ACC112 (cell line): Measurements from ENCODE around the gene TMEM120B.
"Not testable (repeated sequence)": the region's sequence is repeated elsewhere in the genome, so short reads cannot be mapped to it uniquely, and the experiment has no call there.

ENCODE experiments used
- H2AFZ ChIP-seq: fragments of 200-600 bp; sonication (generic); one replicate; pipeline ENCODE4 v1.6.0; 2017; ENCODE audit warnings: antibody characterized with exemption, low read length; ENCODE audit not compliant: unreplicated experiment
- H3K27ac ChIP-seq: fragments of 200-600 bp; sonication (generic); 2 replicates; pipeline ENCODE4 v1.5.1; 2014; ENCODE audit warnings: low read depth, mild to moderate bottlenecking, antibody characterized with exemption, low read length, moderate library complexity
- H3K27me3 ChIP-seq: fragments of 200-600 bp; sonication (generic); 2 replicates; pipeline ENCODE4 v1.6.1; 2014; ENCODE audit warnings: mild to moderate bottlenecking, antibody characterized with exemption, low read length, moderate library complexity, mixed read lengths; ENCODE audit not compliant: insufficient read depth
- H3K36me3 ChIP-seq: fragments of 200-600 bp; sonication (generic); 2 replicates; pipeline ENCODE4 v1.6.1; 2016; ENCODE audit warnings: mild to moderate bottlenecking, antibody characterized with exemption, low read length, moderate library complexity, mixed read lengths; ENCODE audit not compliant: insufficient read depth
- H3K4me1 ChIP-seq: fragments of 200-600 bp; sonication (generic); one replicate; pipeline ENCODE4 v1.6.1; 2016; ENCODE audit warnings: low read length, mixed read lengths; ENCODE audit not compliant: insufficient read depth, unreplicated experiment, control insufficient read depth
- H3K4me3 ChIP-seq: fragments of 200-600 bp; sonication (generic); 2 replicates; pipeline ENCODE4 v1.5.1; 2014; ENCODE audit warnings: mild to moderate bottlenecking, low read depth, low read length
- H3K79me2 ChIP-seq: fragments of 200-600 bp; sonication (generic); one replicate; pipeline ENCODE4 v1.6.0; 2016; ENCODE audit warnings: low read length; ENCODE audit not compliant: control insufficient read depth, unreplicated experiment, insufficient read depth

Gene TMEM120B

DNA sequence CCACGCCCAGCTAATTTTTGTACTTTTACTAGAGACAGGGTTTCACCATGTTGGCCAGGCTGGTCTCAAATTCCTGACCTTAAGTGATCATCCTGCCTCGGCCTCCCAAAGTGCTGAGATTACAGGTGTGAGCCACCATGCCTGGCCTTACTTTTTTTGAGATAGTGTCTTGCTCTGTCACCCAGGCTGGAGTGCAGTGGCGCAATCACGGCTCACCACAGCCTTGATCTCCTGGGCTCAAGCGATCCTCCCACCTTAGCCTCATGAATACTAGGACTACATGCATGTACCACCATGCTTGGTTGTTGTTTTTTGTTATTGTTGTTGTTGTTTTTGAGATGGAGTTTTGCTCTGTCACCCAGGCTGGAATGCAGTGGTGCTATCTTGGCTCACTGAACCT lies 33.0 kb downstream of the TMEM120B start:
- H3K27ac ChIP-seq, H3K79me2 ChIP-seq, H2AFZ ChIP-seq, H3K27me3 ChIP-seq, H3K36me3 ChIP-seq, H3K4me3 ChIP-seq: not testable (repeated sequence)
- H3K4me1 ChIP-seq, result peaks cover 13% of the 10 kb centered on the region

DNA sequence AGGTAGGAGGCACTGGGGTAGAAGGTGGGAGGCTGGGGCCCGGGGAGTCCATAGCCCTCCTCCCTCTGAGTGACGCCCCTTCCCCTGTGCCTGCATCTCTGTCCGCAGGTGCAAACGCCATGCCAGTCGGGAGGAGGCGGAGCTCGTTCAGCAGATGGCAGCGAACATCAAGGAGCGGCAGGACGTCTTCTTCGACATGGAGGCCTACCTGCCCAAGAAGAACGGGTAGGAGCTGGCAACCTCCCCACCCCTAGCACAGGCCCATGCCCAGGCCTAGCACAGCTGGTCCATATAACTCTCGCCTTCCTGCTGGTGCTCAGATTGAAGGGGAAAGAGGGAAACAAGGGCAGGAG lies 35.6 kb downstream of the TMEM120B start:
- Histone ChIP-seq H3K27me3 (no peaks in the 10 kb centered on the region), H3K79me2 (no peaks in the 10 kb centered on the region), H3K4me3 (no peak overlapping the region), H3K36me3 (no peaks in the 10 kb centered on the region), H2AFZ (no peak overlapping the region), H3K4me1 (peaks cover 13% of the 10 kb centered on the region), H3K27ac (peak overlapping the region; percentile 72)

DNA sequence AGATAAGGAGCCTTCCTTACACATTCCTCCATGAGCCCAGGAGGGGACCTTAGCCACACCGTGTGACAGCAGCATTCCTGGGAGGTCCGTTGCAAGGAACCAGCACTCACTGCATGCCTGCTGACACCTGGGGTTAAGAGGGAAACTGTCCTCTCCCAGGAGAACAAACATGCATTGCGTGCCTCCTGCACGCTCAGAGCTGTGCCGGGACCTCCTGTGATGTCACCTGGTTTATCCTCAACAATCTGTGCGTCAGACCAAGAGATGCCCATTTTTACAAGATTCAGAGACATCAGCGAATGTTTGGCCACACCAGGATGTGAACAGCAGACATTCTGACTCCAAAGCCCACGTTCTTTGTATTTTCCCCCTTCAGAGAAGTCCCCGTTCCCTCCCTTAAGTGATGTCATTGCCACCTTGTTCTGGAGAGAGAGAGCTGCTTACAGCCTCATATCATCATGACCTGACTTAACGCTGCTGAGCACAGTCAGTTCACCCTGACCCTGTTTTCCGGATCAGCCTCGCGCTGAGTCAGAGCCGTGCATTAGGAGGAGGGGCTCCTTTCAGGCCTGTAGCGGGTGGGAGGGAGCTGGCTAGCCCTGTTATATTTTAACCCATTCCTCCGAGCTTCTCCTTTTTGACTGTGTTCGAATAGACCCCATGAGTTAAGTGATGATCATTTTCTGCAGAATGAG lies 36.2 kb downstream of the TMEM120B start:
- Histone ChIP-seq H3K27ac (peak overlapping the region; percentile 72), H3K27me3 (no peaks in the 10 kb centered on the region), H3K36me3 (no peaks in the 10 kb centered on the region), H3K79me2 (no peaks in the 10 kb centered on the region), H2AFZ (no peak overlapping the region), H3K4me1 (peaks cover 13% of the 10 kb centered on the region), H3K4me3 (no peak overlapping the region)

DNA sequence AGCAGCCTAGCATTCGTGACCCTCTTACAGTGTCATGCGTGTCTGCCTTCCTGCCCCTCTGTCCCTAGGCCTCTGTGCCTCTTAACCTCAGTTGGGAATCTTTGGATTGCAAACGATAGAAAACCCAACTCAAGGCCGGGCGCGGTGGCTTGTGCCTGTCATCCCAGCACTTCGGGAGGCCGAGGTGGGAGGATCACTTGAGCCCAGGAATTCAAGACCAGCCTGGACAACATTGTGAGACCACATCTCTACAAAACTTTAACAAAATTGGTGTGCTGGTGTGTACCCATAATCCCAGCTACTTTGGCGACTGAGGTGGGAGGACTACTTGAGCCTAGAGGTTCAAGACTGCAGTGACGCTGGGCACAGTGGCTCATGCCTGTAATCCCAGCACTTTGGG lies 36.7 kb downstream of the TMEM120B start:
- H3K27me3 ChIP-seq, result no peaks in the 10 kb centered on the region
- no peaks in the 10 kb centered on the region for H3K79me2 ChIP-seq
- no peak overlapping the region for H3K4me3 ChIP-seq
- peaks cover 13% of the 10 kb centered on the region for H3K4me1 ChIP-seq
- H3K36me3 ChIP-seq, result no peaks in the 10 kb centered on the region
- H2AFZ ChIP-seq, result no peak overlapping the region
- peak overlapping the region; percentile 72 for H3K27ac ChIP-seq

DNA sequence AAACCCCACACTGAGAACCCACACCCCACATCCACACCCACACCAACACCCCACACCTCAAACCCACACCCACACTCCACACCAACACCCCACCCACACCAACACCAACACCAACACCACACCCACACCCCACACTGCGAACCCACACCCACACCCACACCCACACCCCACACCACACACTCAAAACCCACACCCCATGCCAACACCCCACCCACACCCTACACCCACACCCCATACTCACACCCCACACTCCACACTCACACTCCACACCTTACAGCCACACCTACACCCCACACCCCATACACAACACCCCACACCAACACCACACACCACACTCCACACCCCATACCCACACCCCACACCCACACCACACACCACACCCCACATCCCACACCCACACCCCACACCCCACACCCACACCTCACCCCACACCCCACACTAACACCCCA lies 38.0 kb downstream of the TMEM120B start:
- Histone ChIP-seq H2AFZ (no peak overlapping the region), H3K79me2 (no peaks in the 10 kb centered on the region), H3K36me3 (no peaks in the 10 kb centered on the region), H3K4me1 (peaks cover 13% of the 10 kb centered on the region), H3K4me3 (no peak overlapping the region), H3K27ac (no peak overlapping the region), H3K27me3 (no peaks in the 10 kb centered on the region)

DNA sequence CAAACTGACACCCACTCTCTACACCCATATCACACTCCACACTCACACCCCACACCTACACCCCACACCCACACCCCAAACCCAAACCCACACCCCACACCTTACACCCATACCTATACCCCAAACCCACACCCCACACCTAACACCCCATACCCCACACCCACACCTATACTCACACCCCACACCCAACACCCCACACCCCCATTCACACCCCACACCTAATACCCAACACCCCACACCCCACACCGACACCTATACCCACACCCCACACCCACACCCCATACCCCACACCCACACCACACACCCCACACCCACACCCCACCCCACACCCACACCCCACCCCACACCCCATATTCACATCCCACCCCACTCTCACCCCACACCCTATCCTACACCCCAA lies 38.5 kb downstream of the TMEM120B start:
- no peak overlapping the region for H3K4me3 ChIP-seq
- no peak overlapping the region for H3K27ac ChIP-seq
- H3K27me3 ChIP-seq, result no peaks in the 10 kb centered on the region

DNA sequence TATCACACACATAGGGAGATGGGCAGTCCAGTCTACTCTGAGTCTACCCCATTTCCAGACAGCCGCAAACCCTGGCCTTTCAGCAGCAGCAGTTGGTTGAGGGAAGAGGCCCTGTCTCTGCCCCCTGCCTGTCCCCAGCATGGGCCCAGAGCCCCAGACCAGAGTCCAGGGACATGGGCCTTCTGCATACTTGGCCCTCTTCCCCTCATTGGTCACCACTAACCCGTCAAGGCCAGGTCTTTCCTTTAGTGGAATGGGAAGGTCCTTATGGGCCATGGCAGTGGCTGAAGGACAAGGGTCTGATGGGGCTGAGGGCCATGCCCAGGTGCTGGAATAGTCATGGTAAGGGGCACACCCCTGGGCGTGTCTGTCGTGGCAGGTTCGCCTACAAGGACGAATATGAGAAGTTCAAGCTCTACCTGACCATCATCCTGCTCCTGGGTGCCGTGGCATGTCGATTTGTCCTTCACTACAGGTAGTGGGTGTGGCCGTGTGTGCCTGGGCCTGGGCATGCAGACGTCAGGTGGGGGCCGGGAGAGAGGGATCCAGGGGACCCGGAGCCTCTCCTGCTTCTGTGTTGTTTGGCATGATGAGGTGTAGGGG lies 39.3 kb downstream of the TMEM120B start:
- no peak overlapping the region for H3K27ac ChIP-seq
- no peaks in the 10 kb centered on the region for H3K27me3 ChIP-seq
- no peak overlapping the region for H3K4me3 ChIP-seq
- H2AFZ ChIP-seq, result no peak overlapping the region
- H3K4me1 ChIP-seq, result peaks cover 13% of the 10 kb centered on the region
- H3K79me2 ChIP-seq, result no peaks in the 10 kb centered on the region
- no peaks in the 10 kb centered on the region for H3K36me3 ChIP-seq

More for the DNA sequence above, 38.5 kb downstream of the TMEM120B start:
- Histone ChIP-seq H2AFZ (no peak overlapping the region), H3K36me3 (no peaks in the 10 kb centered on the region), H3K4me1 (peaks cover 13% of the 10 kb centered on the region), H3K79me2 (no peaks in the 10 kb centered on the region)

DNA sequence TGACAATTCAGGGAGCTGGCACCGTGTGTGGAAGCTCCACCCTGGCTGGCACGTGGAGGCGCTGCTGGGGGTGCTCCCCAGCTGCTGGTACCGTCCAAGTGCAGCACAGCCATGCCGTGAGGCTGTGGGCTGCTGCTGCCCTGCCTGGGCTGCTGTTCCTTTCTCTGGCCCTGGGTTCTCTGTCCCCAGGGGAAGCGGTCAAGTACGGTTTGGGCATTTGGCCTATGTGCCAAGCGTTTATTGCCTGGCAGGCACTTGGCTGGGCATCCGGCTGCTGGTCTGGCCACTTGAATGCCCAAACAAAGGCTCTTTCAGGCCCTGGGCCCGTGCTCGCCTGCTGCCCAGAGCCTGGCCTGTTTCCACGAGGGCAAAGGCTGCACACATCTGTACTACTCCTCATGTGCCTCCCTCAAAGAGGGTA lies 41.3 kb downstream of the TMEM120B start:
- Histone ChIP-seq H3K27me3 (no peaks in the 10 kb centered on the region), H2AFZ (no peak overlapping the region), H3K4me3 (no peak overlapping the region), H3K79me2 (no peaks in the 10 kb centered on the region), H3K4me1 (peaks cover 5% of the 10 kb centered on the region), H3K36me3 (no peaks in the 10 kb centered on the region), H3K27ac (no peak overlapping the region)

DNA sequence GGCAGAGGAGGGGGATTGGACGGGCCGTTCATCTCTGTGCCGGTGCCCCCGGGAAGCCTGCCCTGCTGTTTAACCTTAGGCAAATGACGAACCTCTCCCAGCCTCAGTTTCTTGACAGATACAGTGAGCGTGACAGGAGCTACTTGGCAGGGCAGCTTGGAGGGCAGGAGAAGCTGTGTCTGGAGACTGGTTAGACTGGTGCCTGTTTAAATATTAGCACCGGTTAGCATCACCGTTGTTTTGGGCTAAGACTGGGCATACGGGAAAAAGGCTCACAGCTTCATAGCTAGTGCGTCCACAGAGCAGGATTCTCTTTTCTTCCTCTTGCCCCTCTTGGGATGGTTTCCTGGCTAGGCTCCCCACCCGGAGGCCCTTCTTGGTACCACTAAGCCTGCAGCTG lies 42.3 kb downstream of the TMEM120B start:
- Histone ChIP-seq H3K27ac (no peak overlapping the region), H3K4me1 (no peaks in the 10 kb centered on the region), H3K36me3 (no peaks in the 10 kb centered on the region), H3K79me2 (no peaks in the 10 kb centered on the region), H3K27me3 (no peaks in the 10 kb centered on the region), H3K4me3 (no peak overlapping the region), H2AFZ (no peak overlapping the region)

DNA sequence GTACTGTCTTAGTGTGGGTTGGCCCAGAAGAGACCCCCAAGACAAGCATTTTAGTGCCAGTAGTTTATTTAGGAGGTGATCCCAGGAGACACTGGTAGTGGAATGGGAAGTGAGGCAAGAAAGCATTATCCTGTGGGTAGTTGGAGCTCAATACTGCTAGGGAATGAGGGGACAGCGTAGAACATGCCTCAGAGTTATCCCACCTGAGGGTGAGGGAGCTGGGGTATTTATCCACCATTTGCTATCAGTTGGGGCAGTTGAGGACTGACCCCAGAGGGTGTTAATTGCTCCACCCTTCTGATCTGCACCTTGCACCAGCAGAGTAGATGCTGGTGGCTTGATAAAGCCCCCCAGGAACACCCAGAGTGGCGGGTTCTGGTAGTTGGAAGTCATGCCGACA lies 43.0 kb downstream of the TMEM120B start:
- no peaks in the 10 kb centered on the region for H3K36me3 ChIP-seq
- H3K4me3 ChIP-seq, result no peak overlapping the region
- H3K79me2 ChIP-seq, result no peaks in the 10 kb centered on the region
- H3K27me3 ChIP-seq, result no peaks in the 10 kb centered on the region
- no peak overlapping the region for H2AFZ ChIP-seq
- H3K4me1 ChIP-seq, result no peaks in the 10 kb centered on the region
- no peak overlapping the region for H3K27ac ChIP-seq

DNA sequence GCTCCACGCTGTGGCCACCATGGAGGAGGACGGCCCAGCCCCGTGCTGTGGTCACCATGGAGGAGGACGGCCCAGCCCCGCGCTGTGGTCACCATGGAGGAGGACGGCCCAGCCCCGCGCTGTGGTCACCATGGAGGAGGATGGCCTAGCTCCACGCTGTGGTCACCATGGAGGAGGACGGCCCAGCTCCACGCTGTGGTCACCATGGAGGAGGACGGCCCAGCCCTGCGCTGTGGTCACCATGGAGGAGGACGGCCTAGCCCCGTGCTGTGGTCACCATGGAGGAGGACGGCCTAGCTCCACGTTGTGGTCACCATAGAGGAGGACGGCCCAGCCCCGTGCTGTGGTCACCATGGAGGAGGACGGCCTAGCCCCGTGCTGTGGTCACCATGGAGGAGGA lies 46.0 kb downstream of the TMEM120B start:
- H3K36me3 ChIP-seq, H2AFZ ChIP-seq, H3K79me2 ChIP-seq, H3K27me3 ChIP-seq, H3K4me1 ChIP-seq, H3K27ac ChIP-seq, H3K4me3 ChIP-seq: not testable (repeated sequence)
